Psoas muscle (tissue), 8 donors: ENCODE measurements around the gene GNS. TPM values are rescaled to one million over a fixed set of nuclear protein-coding genes. Genes with fewer than 3 reads are reported as not detected.

Experiments
- ATAC-seq, 4 donors: fragments of 200-7000 bp; cut with Tn5 transposase; one replicate each; pipeline ENCODE4 v1.9.1; 2020; ENCODE audit warnings: moderate library complexity in 3 of 4, mild to moderate bottlenecking in 2 of 4
- DNase-seq, 2 donors: peaks; one replicate each; pipeline ENCODE4 v3.0.0-alpha.2; 2020
- H3K27ac ChIP-seq: fragments of 200-600 bp; one replicate; pipeline ENCODE4 v1.8.0; 2022
- H3K27me3 ChIP-seq, 3 donors: fragments of 200-600 bp in 1 of 3; one replicate each; pipeline versions ENCODE4 v1.6.1 to v1.8.0; 2013 to 2022; ENCODE audit warnings: low read length in 2 of 3, mild to moderate bottlenecking in 2 of 3, moderate library complexity in 1 of 3; ENCODE audit not compliant: insufficient read depth in 3 of 3
- H3K36me3 ChIP-seq, 2 donors: fragments of 200-600 bp in 1 of 2; one replicate each; pipeline versions ENCODE4 v1.6.1 to v1.8.0; 2013 to 2022; ENCODE audit warnings: low read depth in 1 of 2, mild to moderate bottlenecking in 1 of 2, moderate library complexity in 1 of 2; ENCODE audit not compliant: insufficient read depth in 1 of 2
- H3K4me1 ChIP-seq: fragments of 200-600 bp; one replicate; pipeline ENCODE4 v1.8.0; 2022
- H3K4me3 ChIP-seq: fragments of 200-600 bp; one replicate; pipeline ENCODE4 v1.8.0; 2022; ENCODE audit warnings: mild to moderate bottlenecking
- H3K9me3 ChIP-seq: fragments of 200-600 bp; one replicate; pipeline ENCODE4 v1.8.0; 2022
- CTCF ChIP-seq: fragments of 200-600 bp; IDR thresholded peaks from one replicate; pipeline ENCODE4 v1.8.0; 2022; ENCODE audit warnings: antibody characterized with exemption
- WGBS, 3 donors: extraction: QIAGEN DNeasy Blood & Tissue Kit; methylation state at CpG; one replicate each; pipeline versions ENCODE4 v1.1.6 to v1.1.7; 2013; 5-methylcytosine and 5-hydroxymethylcytosine counted together
- intact Hi-C, 2 donors: fragments of 100-400 bp; cut with DNase I; formaldehyde crosslinking; loops; one replicate each; pipeline versions ENCODE4 v1.11.0 to v1.14.2; 2022
- polyA plus RNA-seq, 3 donors: library from polyadenylated mRNA; stranded (reverse); fragments of 200-250 nt; gene quantifications; one replicate each; pipeline ENCODE4 v1.2.3, GENCODE V29; 2013
- total RNA-seq, 4 donors: library from RNA; stranded (reverse); fragmentation: NEBNext Ultra II Directional in 2 of 4; extraction: Animal tissue kit (Norgen Biotek cat#: 25700) in 2 of 4; gene quantifications; one replicate each; pipeline versions ENCODE4 v1.2.1 to v1.2.4, GENCODE V29; 2021 to 2023
- donor health status: healthy with polysubstance abuse.
- donor health status: DM: no; HTN: no; CAD: no; lungs with moderate emphysema.
- donor health status: Bipolar disorder and iron deficiency.
- donor health status: healthy.
- donor health status: DM: yes; HTN: yes; CAD: no.
- donor health status: DM: no; HTN: no; CAD: no.
- donor health status: DM: no; HTN: no; CAD: no.
- donor health status: DM: yes; HTN: yes; CAD: no.

Gene GNS
- total and polyA plus RNA-seq, 7 donors = 18.7 to 55.3 (median 36.5) TPM

GRCh38 chr12:64729909-64730587 lies 29.2 kb downstream of the GNS start:
- intact Hi-C loops = loop anchor here in 1 of 2 donors (10.0 kb wide), 1 partner anchor 305 kb away; no protein-coding TSS in a partner anchor
- Histone ChIP-seq H3K27ac (no peak overlapping the region), H3K27me3 (no peaks in the 10 kb centered on the region), H3K4me1 (peaks cover 9% of the 10 kb centered on the region), H3K36me3 (peaks cover 0 to 46% of the 10 kb centered on the region in 2 donors), H3K9me3 (no peaks in the 10 kb centered on the region), H3K4me3 (no peak overlapping the region)
- no peak for TF ChIP-seq CTCF
- WGBS, 3 donors = 70 to 77% (median 75%) methylated on average over 2 of the region's 2 CpGs
- ATAC-seq (no peak), DNase-seq (no peak)

- no peak overlapping the region for H3K4me3 ChIP-seq
- intact Hi-C loops = no loop called here
- no peak for TF ChIP-seq CTCF
- H3K27me3 ChIP-seq = no peaks in the 10 kb centered on the region
- DNase-seq (no peak), ATAC-seq (no peak)
- peaks cover 23 to 92% of the 10 kb centered on the region in 2 donors for H3K36me3 ChIP-seq
- no peaks in the 10 kb centered on the region for H3K9me3 ChIP-seq
- 87 to 97% (median 92%) methylated on average over 11 of the region's 11 CpGs for WGBS, 3 donors
- H3K4me1 ChIP-seq = no peaks in the 10 kb centered on the region
- no peak overlapping the region for H3K27ac ChIP-seq
These were observed 34.9 kb downstream of the GNS start for GRCh38 chr12:64724201-64724745.

GRCh38 chr12:64723630-64724029 lies 35.6 kb downstream of the GNS start:
- ATAC-seq (no peak), DNase-seq (no peak)
- no peaks in the 10 kb centered on the region for H3K4me1 ChIP-seq
- 96 to 100% (median 96%) methylated on average over 2 of the region's 2 CpGs for WGBS, 3 donors
- intact Hi-C loops = no loop called here
- H3K9me3 ChIP-seq = no peaks in the 10 kb centered on the region
- H3K27me3 ChIP-seq = no peaks in the 10 kb centered on the region
- no peak overlapping the region for H3K27ac ChIP-seq
- peaks cover 24 to 95% of the 10 kb centered on the region in 2 donors for H3K36me3 ChIP-seq
- TF ChIP-seq CTCF = no peak
- no peak overlapping the region for H3K4me3 ChIP-seq

- DNase-seq = no peak
These were observed 36.4 kb downstream of the GNS start for GRCh38 chr12:64722835-64723234.

More at GRCh38 chr12:64722835-64723234, 36.4 kb downstream of the GNS start:
- 49 to 76% (median 52%) methylated on average over 4 of the region's 4 CpGs for WGBS, 3 donors
- ATAC-seq = peak in 3 of 4 donors; percentile 39 to 79 (median 52)
- H3K4me3 ChIP-seq = no peak overlapping the region
- intact Hi-C loops = no loop called here
- no peak overlapping the region for H3K27ac ChIP-seq
- H3K4me1 ChIP-seq = no peaks in the 10 kb centered on the region
- TF ChIP-seq CTCF = no peak
- H3K27me3 ChIP-seq = no peaks in the 10 kb centered on the region
- H3K36me3 ChIP-seq = peaks cover 24 to 90% of the 10 kb centered on the region in 2 donors
- H3K9me3 ChIP-seq = no peaks in the 10 kb centered on the region
